GM18873 (cell line): ENCODE measurements around the gene RMND5B.

Source experiments
- ATAC-seq: cut with Tn5 transposase; IDR thresholded peaks from one replicate; pipeline ENCODE4 v1.9.1; 2021; ENCODE audit warnings: mild to moderate bottlenecking, moderate library complexity, moderate number of reproducible peaks; ENCODE audit not compliant: unreplicated experiment, low FRiP score

The RMND5B gene

DNA sequence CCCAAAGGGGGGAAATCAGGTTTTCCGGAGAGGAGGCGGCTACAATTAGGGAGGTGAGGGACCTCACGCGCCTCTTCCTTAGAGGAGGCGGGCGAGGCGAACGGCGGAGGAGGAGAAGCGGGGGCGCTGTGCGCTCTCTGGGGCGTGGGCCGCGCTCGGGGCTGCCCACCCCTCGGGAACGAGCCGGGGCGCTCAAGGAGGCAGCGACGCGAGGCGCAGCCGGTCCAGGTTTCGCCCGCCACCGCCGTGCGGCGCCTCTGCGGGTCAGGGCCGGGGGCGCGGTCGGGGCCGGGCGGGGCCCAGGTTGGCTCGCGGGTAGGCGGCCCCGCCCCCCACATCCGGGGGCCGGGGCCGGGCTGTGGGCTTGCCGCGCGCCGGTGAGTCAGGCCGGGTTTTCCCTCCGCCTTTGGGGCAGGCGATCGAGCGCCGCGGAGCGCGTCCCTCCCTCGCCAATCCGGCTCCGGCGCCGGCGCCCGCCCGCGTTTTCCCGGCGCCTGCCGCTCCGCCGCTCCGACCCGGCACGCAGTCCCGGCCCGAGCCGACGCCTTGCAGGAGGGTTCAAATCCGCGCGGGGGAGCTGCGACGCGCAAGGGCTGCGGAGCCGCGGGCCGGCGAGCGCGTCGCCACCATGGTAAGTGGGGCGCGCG is 17.6 kb upstream of the RMND5B start, which contains the start of gene N4BP3:
N4BP3 (plus strand) TSS at position 392 of the 647 bp plus-strand sequence. CDS start 6,052 bp downstream, outside the sequence.
- ATAC-seq: peak; percentile 33

DNA sequence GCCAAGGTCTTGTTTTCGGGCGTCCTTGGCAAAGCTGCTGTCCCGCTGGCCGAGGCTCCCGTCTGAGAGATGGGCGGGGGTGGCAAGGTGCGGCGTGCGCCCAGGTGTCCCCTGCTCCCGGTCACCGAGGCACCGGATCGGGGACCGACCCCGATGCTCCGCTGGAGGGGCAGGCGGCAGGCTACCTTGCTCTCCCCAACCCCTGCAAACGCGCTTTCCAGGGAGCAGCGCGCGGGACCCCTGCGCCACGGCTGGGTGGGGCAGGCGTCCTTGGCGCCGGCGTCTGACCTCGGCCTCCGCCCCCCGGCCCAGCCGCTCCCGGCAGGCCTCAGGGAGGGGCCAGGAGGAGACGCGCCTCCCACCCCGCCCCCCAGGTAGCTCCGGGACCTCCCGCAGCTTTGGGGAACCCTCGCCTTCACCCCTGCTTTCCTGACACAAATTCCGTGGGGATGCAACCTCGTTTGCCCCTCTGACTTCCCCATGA is 16.9 kb upstream of the RMND5B start:
- ATAC-seq: no peak

DNA sequence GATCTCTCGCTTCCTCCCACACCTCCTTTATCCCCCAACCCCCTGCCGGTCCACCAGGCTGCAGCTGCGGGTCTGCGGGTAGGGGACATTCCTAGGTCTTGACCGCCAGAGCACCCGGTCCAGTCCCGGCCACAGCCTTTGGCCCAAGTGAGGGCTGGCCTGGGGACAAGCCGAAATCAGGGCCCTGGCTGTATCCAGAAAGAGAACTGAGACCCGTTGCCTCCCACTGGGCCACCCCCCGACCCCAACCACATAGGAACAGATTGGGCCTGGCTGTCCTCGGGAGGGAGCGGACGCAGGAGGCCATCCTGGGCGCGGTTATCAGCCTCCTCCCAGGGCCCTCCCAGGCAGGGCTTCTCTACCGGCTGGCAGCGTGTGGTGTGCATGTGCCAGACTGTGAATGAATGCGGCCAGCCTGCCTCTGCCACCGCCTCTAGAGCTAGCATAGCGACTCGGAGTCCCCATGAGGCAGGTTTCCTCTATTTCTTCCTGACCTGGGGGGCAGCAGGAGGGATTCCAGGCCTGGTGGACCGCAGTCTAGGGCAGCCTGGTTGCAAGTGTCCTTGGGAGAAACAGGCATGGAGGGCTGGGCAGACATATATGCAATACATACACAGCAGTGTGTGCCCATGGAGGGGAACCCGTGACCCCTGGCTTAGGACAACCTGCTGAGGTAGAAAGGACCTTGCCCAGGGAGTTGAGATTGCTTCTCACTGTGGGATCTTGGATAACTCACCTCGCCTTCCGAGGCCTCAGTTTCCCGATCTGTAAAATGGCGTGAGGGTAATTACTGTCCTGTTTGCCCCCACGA is 16.3 kb upstream of the RMND5B start:
- ATAC-seq: no peak

DNA sequence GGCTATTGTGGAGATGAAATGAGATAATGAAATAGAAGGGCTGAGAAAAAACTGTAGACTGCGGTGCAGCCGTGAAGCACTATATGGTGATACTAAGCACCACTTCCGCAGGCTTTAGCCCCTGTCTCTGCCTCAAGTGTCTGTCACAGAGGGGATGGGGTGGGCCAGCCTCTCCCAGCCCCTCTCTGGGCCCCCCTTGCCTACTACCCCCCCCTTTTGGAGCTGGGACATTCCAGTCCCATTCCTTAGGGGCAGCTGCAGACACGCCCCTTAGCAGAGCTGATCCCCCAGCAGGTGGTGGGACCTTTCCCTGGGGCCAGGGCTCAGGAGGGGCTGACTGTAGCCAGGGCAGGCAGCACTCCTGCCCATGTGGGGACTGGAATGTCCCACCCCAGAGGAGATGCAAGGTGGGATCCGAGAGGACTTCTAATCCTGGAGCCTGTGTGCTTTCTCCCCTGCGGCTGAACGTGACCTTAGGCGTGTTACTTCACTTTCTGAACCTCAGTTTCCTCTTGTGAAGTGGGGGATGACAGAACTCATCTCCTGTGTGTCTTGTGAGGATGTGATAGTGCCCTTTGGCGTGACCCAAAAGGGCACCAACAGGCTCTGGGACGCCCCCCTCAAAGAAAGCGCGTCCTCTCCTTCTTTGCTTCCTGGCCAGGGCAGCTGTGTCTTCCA is 15.5 kb upstream of the RMND5B start:
- no peak for ATAC-seq

DNA sequence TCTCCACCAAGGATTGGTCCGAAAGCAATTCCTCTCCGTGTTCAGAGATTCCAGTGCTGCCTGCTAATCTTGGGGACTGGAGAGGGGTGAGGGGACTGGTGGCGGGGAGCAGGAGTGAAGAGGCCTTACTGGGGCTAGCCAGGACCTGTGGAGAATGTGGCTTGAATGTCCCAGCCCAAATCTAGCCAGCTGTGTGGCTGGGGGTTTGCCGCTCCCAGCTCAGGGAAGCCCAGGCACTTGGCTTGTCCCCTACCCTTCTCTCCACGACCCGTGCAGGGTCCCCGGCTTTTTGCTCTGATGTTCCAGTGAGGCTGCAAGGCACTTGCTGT is 15.0 kb upstream of the RMND5B start:
- no peak for ATAC-seq

DNA sequence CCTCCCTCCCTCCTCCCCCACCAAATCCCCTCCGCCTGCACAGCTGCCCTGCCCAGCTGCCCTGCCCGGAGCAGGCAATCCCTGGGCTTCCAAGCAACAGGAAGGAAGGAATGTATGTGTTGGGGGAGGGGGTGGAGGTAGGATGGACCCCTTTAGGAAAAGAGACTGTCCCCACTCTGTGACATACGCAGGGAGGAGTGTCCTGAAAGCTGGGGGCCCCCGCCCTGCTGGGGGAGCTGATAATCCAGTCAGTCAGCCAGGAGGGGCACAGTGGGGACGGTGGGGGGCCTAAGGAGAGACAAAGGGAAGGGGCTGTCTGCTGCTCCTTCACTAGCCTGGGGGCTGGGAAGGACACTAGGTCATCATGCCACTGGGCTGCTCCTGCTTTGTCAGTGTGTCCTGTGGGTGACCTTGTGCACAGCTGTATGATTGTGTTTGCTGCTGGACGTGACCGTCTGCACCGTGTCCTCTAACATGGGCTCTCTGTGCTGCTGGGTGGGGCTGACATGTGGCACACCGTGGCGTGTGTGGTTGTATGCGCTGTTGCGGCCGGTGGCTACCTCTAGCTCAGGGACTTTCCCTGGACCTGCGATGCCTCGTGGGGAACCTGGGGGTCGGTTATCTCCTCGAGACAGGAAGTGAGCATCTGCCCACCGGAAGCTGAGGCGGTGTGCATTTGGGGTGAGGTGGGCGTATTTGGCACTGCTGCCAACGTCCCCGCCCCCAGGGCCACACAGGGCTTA is 14.5 kb upstream of the RMND5B start:
- peak; percentile 39 for ATAC-seq

DNA sequence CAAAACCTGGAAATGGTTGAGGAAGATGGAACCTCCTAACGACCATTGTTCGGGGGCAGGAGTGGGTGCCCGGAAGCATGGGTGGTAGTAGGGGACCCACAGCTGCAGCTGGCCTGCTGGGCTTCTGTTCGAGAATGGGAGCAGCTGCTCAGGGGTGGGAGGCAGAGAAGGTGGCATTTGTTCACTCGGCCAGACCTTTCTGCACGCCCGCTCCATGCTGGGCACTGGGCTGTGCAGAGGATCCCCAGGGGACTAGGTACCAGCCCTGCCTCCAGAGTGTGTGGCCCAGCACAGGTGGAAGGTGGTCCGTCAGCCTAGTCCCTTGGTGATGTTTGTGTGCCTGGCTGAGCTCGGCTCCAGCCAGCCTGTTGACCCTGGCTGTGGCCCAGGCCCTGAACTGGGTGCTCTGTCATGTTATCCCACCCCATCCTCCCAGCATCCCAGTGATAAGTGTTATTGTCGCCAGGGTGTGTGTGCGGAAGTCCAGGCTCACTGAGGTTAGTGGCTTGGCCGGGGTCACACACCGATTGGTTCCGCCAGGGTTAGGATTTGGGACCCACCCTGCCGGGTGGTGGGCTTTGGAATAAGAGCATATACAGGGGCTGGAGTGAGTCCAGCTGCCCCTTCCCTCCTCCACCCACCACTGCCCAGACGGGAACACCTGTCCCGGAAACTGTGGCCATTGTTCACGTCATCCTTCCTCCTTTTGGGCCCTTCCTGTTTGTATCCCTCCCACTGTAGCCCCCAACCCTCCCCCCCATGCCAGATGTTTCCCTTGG is 12.7 kb upstream of the RMND5B start:
- ATAC-seq: no peak

DNA sequence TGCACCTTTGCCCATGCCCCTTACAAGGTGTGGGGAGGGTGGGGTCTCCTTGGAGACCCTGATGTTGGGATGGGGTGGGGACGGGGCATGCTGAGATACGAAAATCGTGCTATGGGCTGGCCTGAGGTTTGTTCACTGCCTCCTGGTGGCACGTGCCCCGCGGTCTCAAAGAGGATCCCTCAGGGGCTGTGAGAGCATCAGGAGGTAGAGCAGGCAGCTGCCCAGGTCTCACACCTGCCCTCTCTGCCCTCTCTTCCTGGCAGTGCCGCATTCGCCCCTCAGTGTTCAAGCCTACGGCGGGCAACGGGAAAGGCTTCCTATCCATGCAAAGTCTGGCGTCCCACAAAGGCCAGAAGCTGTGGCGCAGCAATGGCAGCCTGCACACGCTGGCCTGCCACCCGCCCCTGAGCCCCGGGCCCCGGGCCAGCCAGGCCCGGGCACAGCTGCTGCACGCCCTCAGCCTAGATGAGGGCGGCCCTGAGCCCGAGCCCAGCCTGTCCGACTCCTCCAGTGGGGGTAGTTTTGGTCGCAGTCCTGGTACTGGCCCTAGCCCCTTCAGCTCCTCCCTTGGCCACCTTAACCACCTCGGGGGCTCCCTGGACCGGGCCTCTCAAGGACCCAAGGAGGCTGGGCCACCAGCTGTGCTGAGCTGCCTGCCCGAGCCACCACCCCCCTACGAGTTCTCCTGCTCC is 10.8 kb upstream of the RMND5B start:
- ATAC-seq: no peak

DNA sequence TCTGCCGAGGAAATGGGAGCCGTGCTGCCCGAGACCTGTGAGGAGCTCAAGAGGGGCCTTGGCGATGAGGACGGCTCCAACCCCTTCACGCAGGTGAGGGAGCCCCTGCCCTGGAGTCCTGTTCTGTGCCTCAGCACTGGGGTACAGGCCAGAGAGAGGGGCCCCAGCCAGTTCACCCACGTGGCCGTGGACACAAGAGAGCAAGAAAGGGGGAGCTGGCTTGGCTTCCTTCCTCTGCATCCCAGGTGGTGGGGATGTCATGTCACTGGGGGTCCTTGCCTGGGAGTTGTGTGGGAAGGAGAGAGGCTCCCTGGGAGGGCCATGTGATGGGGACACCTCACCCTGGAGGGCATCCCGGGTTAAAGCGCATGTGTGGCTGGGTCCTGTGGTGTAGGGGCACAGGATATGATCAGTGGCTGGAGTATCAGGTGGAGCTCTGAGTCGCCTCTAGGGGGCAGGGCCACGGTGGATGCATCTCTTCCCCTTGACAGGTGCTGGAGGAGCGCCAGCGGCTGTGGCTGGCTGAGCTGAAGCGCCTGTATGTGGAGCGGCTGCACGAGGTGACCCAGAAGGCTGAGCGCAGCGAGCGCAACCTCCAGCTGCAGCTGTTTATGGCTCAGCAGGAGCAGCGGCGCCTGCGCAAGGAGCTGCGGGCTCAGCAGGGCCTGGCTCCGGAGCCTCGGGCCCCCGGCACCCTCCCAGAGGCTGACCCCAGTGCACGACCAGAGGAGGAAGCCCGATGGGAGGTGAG is 10.0 kb upstream of the RMND5B start:
- ATAC-seq: peak; percentile 58

DNA sequence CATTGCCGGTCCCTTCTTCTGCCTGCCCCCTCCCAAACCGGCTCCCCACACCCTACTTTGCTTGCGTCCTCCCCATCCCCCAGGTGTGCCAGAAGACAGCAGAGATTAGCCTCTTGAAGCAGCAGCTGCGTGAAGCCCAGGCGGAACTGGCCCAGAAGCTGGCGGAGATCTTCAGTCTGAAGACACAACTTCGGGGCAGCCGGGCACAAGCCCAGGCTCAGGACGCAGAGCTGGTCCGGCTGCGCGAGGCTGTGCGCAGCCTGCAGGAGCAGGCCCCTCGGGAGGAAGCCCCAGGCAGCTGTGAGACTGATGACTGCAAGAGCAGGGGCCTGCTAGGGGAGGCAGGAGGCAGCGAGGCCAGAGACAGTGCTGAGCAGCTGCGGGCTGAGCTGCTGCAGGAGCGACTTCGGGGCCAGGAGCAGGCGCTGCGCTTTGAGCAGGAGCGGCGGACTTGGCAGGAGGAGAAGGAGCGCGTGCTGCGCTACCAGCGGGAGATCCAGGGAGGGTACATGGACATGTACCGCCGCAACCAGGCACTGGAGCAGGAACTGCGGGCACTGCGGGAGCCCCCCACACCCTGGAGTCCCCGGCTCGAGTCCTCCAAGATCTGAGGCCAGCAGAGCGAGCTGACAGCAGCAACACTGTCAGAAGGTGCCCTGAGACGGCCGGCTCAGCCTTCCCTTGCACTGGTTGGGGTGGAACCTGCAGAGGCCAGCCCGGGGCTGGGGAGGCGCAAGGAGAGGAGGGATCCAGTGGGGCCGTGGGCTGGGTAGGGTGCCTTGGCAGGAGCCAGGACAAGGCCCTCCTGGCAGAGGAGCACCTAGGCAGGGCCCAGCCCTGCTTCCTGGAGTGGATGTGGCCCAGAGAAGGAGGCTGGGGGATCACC is 9.2 kb upstream of the RMND5B start:
- no peak for ATAC-seq

DNA sequence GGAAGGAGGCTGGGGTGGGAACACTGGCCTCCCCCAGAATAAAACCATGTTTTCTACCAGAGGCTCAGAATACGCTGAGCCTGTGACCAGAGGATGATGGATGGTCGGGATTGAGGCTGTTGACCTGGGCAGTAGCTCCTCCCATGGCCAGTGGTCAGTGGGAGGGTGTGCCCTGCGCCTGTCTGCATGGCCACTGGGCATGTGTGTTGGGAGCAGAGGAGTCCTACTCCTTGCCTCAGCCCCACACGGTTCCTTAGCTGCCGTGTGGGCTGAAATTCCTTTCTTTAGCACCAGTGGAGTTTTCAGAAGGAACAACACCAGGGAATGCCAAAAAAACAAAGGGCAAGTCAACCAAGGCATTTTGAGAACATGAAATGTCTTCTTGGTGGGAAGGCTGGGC is 8.5 kb upstream of the RMND5B start:
- no peak for ATAC-seq

DNA sequence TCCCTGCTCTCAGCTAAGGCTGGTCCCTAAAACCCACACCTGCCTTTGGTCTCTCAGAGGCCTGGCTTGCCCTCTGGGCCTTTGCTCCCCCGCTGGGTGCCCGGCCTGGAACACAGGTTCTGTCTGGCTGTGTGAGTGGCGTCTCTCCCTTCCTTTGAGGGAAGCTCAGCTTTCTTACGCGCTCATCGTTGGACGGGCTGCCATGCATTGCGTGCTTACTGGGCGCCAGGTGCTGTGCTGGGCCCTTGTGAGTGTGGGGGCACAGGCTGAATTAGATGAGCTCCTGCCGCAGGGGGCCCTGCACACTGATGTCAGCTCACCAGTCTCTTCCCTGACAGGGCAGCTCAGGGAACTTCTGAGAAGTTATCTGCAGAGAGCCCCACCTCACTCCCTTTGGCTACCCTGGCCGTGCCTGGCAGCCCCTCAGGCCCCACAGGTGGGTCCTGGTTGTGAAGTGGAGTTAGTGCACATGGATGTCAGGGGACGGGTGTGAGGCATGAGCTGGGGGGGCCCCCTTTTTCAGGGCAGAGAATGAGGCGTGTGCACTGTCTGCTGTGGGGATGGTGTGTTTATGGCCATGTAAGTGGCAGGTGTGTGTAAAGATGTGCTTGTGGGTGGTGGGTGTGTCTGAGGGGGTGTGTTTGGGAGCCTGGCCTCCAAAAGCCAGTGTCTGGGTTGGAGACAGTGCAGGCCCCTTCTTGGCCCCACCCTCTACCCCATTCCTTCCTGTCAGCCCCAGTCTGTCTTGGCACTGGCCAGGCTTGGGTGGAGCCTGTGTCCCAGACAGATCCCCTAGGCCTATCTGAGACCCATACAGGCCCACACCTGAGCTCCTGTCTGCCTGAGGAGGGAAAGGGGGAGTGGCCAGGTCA is 7.5 kb upstream of the RMND5B start:
- ATAC-seq: no peak

DNA sequence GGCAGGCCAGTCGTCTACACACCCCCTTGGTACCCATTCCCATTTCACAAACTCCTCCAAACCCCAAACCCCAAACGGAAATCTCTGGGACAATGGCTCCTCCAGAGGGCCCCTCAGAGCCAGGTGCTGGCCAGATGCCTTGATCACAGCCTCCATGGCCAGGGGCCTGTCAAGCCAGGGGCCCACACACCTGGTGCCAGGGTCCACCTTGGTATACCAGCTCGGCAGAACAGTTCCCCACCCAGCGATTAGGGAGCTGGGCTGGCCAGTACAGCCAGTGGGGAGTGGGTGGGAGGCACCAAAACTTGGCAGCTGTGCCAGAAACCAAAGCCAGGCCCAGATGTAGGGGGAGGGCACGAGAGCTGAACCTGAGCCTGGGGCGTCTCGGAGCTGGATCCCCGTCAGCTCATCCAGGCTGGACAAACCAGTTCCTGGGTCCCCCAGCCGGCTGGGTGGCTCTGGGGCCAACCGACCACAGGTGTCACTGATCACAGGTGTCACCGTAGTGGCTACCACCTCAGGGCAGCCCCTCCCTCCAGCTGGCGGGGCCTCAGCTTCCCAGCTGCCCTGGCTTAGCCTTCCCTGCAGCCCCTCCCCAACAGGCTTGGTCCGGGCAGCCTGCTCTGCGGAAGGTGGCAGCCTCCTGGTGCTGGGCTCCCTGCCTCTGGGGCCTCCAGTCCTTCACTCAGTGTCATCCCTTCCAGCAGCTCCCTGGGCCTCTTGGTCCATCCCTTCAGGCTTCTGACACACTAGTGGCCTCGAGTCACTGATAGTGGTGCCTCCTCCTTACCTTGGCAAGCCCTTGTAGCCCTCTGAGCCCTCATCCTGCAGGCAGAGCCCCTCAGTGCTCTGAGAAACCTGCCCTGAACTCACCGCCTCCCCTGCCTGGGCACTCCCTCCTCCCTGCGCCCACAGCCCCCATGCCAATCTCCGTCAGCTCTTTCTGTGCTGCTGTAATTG is 6.6 kb upstream of the RMND5B start:
- ATAC-seq: no peak

DNA sequence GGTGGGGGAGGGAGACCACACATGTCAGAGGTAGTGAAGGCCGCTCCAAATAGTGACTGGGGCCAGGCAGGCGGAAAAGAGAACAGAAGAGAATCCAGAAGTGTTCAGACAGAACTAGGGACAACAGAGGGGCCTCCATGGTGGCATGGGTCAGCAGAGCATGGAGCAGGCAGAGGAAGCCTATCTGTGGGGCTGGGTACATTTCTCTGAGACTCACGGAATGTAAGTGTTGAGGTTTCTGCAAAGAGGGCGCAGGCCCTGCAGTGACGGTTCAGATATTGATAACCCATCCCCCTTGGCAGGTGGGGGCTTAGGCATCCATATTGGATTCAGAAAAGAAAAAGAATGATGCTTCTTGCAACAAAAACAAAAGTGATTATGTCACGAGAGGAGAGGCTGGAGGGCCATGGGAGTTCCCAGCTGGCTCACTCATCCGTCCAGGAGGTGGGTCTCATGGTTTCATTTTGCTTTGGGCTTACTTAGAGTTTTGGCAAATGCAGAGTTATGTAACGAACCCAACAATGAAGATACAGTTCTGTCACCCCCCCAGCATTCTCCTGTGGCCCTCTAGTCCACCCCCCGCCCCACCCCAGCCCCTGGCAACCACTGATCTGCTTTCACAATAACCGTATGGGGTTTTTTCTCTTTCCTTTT is 5.4 kb upstream of the RMND5B start:
- ATAC-seq: no peak

DNA sequence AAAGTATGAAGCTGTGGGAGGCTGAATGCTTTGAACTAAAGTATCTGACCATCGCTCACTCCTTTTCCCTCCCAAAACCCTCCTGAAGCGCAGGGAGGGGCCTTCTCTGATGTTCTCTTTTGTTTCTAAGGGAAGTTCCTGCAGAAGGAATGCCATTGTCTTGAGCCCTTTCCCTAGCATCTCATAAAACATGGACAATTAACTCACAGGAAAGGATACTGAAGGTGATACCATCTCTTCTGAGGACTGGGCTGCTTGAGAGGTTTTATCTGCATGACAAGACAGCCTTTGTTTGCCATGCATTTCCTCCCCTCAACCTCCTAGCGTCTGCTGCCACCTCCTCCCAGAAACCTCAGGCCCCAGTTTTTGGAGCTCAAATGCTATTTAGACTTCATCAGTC is 4.3 kb upstream of the RMND5B start:
- ATAC-seq: no peak
